ENCODE data around the gene ARL4D.

GRCh38 chr17:43430936-43431713 is 32.3 kb downstream of the ARL4D start:
- TF ChIP-seq GATA2 (IDR thresholded peaks at IDR 0.05; ENCODE audit: low read depth, low read length) (no peak), GATA3 (IDR thresholded peaks at IDR 0.05; ENCODE audit: low read depth, low read length) (no peak)

All from SH-SY5Y (cell line).